HG03103 (cell line): ENCODE data around the gene NBR1.
"Not testable (repeated sequence)": the region's sequence is repeated elsewhere in the genome, so short reads cannot be mapped to it uniquely, and the experiment has no call there.

Experiments used
- ATAC-seq: cut with Tn5 transposase; IDR thresholded peaks from one replicate; pipeline ENCODE4 v1.9.1; 2021; ENCODE audit warnings: low read depth; ENCODE audit not compliant: unreplicated experiment

NBR1 gene

DNA sequence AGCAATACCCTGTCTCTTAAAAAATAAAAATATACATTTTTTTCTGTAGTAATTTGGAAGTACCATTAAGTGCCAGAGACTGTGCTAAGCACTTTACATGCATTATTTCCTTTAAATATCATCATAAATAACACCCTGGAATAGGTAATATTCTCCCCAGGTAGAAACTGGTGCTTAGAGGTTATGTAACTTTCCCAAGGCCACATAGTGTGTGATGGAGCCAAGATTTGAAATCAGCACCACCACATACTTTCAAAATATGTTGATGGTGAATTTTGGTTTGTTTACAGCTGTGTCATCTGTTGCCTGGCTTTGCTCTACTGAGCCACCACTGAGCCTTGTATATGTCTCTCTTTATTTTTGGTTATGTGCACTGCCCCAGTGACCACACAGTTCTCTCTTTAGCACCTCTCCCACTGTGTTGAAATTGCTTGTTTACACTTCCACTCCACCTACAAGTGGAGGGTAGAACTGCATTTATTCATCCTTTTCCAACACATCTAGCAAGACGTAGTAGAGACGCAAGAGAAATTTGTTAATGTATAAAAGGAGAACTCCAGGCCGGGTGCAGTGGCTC lies 19.0 kb upstream of the NBR1 start:
- no peak for ATAC-seq

DNA sequence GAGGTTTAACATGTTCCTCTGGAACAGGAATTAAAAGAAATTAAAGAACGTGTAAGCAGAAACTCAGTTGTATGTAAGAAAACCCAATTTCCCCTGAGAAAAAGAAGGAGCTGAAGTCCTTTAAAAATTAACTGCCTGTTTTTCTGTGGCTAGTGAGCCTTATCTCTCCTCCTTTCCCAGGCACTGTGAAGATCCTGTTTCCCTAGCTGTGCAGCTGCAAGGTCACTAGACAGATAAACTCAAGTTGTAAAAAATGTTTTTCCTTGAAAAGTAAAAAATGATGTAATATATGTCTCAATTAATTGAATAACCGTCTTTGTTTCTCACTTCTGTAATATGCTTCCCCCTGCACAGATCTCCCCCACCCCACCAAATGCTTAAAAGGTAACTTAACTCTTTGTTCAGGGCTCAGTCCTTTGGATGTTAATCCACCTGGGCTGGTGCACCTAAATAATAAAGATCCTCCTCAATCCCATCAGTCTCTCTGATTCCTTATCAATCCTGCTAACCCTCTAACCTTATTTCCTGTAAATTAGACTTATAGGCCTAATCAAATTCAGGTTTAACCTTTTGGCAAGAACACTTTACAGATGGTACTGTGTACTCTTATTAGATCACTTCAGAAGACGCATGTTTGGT lies 17.7 kb upstream of the NBR1 start:
- not testable (repeated sequence) for ATAC-seq

DNA sequence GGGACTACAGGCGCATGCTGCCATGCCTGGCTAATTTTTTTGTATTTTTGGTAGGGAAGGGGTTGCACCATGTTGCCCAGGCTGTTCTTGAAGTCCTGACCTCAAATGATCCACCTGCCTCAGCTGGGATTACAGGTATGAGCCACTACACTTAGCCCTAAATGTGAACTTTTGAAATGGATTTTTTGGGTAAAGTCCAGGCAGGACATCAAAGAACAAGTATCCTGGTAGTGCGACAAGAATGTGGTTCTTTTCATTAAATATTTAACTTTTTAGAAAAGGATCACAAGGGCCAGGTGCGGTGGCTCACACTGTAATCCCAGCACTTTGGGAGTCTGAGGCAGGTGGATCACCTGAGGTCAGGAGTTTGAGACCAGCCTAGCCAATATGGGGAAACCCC lies 15.3 kb upstream of the NBR1 start:
- no peak for ATAC-seq

DNA sequence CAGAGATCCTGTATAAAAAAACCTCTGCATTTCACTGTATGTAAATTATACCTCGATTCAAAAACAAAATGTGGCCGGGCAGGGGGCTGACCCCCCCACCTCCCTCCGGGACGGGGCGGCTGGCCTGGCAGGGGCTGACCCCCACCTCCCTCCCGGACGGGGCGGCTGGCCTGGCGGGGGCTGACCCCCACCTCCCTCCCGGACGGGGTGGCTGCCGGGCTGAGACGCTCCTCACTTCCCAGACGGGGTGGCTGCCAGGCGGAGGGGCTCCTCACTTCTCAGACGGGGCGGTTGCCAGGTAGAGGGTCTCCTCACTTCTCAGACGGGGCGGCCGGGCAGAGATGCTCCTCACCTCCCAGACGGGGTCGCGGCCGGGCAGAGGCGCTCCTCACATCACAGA lies 11.8 kb upstream of the NBR1 start:
- not testable (repeated sequence) for ATAC-seq

DNA sequence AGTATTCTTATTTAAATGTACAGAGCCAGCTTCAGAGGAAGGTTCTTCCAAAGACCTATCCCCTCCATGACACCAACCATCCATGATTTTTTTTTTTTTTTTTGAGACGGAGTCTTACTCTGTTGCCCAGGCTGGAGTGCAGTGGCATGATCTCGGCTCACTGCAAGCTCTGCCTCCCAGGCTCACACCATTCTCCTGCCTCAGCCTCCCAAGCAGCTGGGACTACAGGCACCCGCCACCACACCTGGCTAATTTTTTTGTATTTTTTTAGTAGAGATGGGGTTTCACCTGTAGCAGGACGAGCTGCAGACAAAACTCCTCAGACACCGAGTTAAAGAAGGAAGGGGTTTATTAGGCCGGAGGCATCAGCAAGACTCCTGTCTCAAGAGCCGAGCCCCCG lies 11.1 kb upstream of the NBR1 start:
- ATAC-seq = not testable (repeated sequence)

DNA sequence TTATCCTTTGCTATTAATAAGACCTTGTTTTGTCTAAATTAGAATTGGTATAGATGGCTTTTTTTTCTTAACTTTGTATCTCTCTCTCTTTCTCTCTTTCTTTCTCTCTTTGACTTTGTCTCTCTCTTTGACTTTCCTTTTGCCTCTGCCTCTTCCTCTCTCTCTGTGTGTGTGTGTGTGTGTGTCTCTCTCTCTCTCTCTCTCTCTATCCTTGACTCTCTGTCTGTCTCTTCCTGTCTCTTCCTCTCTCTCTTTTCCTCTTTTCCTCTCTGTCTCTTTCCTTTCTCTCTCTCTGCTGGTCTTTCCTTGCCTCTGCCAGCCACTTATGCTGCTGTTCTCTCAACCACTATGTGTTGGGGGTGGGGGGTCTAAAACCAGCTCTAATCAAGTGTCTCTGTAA lies 5.0 kb upstream of the NBR1 start:
- ATAC-seq = not testable (repeated sequence)

DNA sequence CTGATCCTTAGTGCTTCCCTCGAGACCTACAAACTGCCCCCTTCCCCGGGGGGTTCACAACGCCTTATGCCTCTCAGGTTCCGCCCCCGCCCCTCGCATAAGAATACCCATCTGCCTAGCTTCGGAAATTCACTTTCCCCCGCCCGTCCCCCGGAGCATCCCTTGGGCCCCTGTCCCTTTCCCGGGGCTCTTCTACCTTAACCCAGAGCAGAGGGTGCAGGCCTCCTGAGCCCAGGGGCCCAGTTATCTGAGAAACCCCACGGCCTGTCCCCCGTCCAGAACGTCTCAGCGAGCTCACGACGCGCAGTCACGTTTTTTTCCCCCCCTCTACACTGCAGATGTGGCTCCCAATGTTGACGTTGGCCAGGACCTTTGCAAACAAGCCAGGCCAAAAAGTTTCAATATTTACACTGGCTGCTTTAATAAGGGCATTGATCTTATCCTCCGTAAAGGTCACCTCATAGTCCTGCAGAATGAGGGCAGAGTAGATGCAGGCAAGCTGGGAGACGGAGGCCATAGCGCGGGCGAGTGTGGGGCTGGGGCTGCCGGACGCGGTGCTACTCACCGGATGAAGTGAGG lies 1.4 kb upstream of the NBR1 start:
- ATAC-seq = no peak

DNA sequence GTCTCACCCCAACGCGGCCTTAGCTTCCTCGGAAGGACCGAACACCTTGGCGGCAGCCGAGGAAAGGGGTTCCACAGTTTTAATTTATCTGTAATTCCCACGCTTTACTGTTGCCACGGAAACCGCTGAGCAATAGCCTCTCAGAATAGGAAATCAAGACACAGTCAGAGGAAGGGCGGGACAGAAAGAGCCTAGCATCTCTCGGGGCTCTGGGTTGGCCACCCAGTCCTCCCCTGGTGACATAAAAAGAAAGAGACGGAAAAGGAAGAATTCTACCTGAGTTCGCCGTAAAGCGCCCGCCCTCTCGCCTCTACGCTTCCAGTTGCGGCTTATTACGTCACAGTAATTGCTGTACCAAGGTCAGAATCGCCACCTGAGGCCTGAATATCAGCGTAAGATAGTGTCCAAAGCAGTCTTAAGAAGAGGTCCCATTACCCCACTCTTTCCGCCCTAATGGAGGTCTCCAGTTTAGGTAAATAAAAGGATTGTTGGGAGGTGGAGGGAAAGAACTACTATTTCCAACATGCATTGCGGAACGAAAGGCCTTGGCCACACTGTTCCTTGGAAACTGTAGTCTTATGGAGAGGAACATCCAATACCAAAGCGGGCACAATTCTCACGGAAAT lies 761 bp upstream of the NBR1 start:
- ATAC-seq = peak; percentile 53

DNA sequence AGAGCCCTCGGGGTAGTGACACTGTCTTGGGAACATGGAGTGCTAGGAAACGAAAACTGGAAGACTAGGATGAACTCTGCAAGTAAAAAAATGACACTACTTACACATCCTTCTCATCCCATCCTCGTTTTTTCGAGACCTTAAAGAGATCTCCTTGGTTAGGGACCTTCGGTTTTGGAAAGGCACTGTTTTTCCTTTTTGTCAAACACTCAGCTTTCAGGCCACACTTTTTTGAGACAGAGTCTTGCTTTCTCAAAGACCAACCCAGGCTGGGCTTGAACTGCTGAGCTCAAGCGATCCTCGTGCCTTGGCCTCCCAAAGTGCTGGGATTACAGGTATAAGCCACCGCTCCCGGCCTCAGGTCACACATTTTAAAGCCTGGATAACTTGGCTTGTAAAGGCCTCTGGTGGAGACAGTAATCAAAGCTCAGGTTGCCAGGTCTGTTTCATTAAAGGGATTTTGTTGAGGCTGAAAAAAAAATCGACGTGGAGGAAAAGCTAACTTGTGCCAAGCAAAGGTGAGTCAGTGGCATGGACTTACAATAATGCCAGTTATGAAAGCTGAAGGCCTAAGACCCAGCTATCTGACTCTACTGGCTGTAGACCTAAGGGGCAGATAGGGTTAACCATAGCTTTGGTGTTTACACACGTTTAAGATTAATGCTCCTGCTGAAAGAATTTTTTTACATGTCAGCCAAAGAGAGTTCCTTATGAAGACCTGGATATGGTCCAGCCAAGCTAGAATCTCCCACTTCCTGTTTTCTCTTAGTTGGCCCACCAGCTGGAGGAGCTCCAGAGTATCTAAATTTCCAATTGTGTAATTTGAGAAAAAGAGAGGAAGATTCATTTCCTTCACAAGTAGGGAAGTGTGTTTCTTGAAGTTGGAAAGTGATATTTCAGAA lies 823 bp downstream of the NBR1 start:
- no peak for ATAC-seq

DNA sequence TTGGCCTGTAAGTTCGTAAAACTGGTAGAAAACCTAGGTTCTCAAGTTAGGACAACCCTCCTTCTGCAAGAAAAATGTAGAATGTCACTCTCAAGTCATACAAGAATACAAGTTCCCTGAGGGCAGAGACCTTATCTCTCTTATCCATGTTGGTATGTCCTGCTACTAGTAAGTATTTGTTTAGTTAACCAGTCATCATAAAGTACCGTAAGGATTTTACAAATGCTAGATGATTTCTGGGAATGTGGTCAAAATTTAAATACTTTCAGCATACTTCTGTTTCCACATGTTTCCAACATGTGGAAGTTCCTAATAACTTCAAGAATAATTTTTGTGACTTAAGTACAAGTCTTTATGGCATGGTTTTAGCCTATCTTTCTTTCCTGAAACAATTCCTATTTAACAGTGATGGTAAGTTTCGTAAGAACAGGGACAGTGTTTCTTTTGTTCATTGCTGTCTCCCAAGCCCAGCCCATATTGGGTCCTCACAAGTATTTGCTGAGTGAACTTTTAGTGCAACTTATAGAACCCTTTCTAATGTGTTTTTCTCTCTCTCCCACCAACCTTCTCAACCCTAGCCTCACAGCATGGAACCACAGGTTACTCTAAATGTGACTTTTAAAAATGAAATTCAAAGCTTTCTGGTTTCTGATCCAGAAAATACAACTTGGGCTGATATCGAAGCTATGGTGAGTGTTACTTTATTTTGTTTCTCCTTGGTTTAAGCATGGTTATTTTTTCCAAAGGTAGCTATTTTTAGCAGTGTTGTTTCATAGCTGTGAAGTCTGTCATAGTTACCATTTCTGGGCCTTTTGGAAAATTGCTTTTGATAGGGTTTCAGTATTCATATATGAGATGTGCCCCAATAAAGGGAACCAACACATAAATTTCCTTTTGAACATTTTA lies 4.5 kb downstream of the NBR1 start:
- ATAC-seq = no peak

DNA sequence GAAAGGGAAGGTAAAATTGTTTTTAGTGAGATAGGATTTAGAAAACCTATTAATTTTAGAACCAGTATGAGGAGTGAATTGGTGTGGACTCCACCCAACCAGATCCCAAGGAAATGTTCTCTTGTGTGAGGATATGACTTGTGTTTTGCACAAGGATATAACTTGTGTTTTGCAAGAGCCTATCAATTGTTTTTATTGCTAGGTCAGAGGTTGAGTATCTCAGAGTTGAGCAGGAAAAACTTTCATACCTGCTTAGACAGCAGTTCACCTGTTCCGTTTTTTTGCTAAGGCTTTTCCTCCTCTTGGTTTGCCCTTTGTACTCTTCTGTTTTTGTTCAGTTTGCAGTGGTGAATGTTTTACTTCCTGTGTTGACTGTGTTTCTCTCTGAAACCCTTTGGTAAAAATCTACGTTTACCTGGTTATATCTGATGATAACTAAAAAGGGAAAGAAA lies 5.1 kb downstream of the NBR1 start:
- no peak for ATAC-seq

DNA sequence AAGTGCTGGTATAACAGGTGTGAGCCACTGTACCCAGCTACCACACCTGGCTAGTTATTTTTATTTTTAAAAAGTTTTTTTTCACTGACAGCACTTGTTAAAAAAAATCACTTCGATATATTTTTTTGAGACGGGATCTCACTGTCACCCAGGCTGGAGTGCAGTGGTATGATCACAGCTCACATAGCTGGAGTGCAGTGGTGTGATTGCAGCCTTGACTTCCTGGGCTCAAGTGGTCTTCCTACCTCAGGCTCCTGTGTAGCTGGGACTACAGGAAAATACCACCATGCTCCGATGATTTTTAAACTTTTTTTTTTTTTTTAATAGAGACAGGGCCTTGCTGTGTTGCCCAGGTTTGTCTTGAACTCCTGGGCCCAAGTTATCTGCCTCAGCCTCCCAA lies 12.9 kb downstream of the NBR1 start:
- no peak for ATAC-seq

DNA sequence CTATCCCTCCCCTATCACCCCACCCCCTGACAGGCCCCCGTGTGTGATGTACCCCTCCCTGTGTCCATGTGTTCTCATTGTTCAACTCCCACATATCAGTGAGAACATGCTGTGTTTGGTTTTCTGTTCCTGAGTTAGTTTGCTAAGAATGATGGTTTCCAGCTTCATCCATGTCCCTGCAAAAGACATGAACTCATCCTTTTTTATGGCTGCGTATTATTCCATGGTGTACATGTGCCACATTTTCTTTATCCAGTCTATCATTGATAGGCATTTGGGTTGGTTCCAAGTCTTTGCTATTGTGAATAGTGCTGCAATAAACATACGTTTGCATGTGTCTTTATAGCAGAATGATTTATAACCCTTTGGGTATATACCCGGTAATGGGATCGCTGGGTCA lies 15.6 kb downstream of the NBR1 start:
- ATAC-seq = not testable (repeated sequence)

DNA sequence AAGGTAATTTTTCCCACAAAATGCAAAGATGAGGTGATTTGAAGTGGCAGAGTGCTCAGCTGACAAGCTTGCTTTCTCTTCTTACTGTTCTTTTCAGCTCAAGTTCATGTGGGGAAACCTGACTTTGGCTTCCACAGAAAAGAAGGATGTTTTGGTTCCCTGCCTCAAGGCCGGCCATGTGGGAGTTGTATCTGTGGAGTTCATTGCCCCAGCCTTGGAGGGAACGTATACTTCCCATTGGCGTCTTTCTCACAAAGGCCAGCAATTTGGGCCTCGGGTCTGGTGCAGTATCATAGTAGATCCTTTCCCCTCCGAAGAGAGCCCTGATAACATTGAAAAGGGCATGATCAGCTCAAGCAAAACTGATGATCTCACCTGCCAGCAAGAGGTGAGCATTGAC lies 22.2 kb downstream of the NBR1 start:
- no peak for ATAC-seq

DNA sequence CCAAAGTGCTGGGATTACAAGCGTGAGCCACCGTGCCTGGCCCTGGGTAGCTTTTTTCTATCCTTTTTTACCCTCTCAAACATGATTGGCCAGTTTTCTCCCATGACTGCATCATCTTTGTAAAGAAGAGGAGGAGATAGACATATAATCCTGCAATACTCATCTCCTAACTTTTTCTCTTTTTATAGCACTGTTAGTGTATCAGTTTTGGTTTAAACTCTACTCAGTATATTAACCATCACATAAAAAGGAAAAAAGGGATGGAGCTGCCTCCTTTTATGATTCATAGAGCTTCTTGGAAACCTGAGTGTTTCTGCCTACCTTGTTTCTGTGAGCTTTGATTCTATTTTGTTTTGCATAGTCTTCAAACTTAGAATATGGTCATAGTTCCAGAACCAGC lies 28.6 kb downstream of the NBR1 start:
- no peak for ATAC-seq

DNA sequence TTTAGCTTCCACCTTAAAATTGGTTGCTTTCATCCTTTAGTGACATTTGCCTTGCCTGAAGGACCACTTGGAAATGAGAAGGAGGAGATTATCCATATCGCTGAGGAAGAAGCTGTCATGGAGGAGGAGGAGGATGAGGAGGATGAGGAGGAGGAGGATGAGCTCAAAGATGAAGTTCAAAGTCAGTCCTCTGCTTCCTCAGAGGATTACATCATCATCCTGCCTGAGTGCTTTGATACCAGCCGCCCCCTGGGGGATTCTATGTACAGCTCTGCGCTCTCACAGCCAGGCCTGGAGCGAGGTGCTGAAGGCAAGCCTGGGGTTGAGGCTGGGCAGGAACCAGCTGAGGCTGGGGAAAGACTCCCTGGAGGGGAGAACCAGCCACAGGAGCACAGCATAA lies 29.1 kb downstream of the NBR1 start:
- ATAC-seq = no peak

DNA sequence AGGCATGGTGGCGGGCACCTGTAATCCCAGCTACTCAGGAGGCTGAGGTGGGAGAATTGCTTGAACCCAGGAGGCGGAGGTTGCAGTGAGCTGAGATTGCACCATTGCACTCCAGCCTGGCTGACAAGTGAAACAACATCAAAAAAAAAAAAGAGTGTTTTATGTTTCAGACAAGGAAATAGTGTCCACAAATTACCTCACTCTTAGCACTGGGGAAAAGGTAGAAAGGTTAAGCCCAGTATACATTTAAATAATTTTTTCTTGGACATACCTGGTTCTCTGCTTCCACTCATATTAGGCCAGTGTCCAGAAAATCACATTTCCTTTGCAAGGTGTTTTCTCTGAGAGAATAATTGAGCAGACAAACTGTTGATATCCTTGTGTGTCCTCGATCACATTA lies 32.0 kb downstream of the NBR1 start:
- ATAC-seq = not testable (repeated sequence)

DNA sequence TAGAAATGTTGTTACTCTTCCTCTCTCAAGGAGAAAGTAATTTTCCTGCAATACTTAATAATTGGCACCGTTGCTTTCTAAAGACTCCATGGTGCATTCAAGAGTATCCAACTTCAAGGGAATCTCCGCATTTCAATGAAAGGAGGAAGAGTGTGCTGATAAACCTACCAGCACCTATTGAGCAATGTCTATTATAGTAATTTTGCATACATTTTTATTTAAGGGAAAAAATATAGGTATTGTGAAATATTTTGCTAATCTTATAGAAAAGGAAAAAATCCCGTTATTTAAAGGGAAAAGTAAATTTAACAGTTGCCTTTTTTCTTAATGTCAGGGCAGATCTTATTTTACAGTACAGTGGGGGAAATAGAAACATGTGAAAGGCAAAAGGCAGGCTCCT lies 39.6 kb downstream of the NBR1 start:
- ATAC-seq = no peak

DNA sequence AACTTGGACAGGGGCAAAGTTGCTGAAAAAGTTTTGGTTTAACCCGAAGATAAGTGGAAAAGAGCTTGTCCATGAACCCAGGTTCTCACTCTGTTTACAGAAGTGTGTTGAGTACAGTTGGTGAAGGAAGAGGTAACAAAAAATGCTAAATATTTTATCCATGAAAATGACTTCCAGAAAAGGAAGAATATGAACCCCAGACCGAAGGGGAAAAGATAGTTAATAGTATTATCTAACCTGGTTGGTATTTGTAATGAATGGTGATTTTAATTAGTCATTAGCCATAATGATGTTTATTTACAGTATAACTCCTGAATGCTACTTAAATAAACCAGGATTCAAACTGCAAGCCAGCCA lies 40.1 kb downstream of the NBR1 start:
- no peak for ATAC-seq
